T-cell (primary cell): ENCODE measurements around the gene OCSTAMP. TPM values are rescaled to one million over a fixed set of nuclear protein-coding genes. Genes with fewer than 3 reads are reported as not detected.

ENCODE experiments used
- ATAC-seq, 4 experiments: fragments of 200-7000 bp in 3 of 4; fragments of 150-1000 bp in 1 of 4; cut with Tn5 transposase; replicated peaks in 1 of 4; 1 replicate in 3 of 4; 2 replicates in 1 of 4; pipeline ENCODE4 v1.10.0; 2021; ENCODE audit warnings: moderate library complexity in 3 of 4, mild to moderate bottlenecking in 2 of 4, moderate number of reproducible peaks in 1 of 4
- CTCF ChIA-PET, 2 donors: fragments of 300-600 bp; sonication (Branson Sonifier 250); formaldehyde crosslinking; loops; one replicate each; lab custom pipeline; 2022; ENCODE audit warnings: antibody characterized with exemption in 2 of 2; lab: Charles Lee
- POLR2A ChIA-PET, 2 donors: fragments of 300-600 bp; sonication (Branson Sonifier 250); formaldehyde crosslinking; loops; one replicate each; lab custom pipeline; 2022; ENCODE audit warnings: antibody characterized with exemption in 2 of 2; lab: Charles Lee
- DNase-seq, 35 experiments: peaks; one replicate each; pipeline versions ENCODE4 v3.0.0 to v3.0.0-alpha.2; 2013 to 2023
- H3K27ac ChIP-seq: one replicate; pipeline ENCODE4 v1.5.1; 2013; ENCODE audit warnings: low read length
- H3K27me3 ChIP-seq, 2 experiments: replicated peaks in 1 of 2; 1 replicate in 1 of 2; 2 replicates in 1 of 2; pipeline versions ENCODE4 v1.6.1 to v1.7.0; 2013; ENCODE audit warnings: low read length in 1 of 2, mixed read lengths in 1 of 2; ENCODE audit not compliant: control insufficient read depth in 2 of 2, insufficient read depth in 2 of 2; ENCODE audit errors: extremely low read depth in 1 of 2
- H3K36me3 ChIP-seq, 2 donors: 1 replicate in 1 of 2; 2 replicates in 1 of 2; pipeline versions ENCODE4 v1.6.1 to v1.7.0; 2013; ENCODE audit warnings: low read length in 1 of 2; ENCODE audit not compliant: control insufficient read depth in 2 of 2, insufficient read depth in 1 of 2; ENCODE audit errors: extremely low read depth in 1 of 2
- H3K4me1 ChIP-seq, 2 experiments: 1 replicate in 1 of 2; 2 replicates in 1 of 2; pipeline versions ENCODE4 v1.6.1 to v1.7.0; 2013; ENCODE audit warnings: low read length in 2 of 2, mixed read lengths in 1 of 2; ENCODE audit not compliant: insufficient read depth in 2 of 2, control insufficient read depth in 1 of 2; ENCODE audit errors: extremely low read depth in 1 of 2
- H3K4me3 ChIP-seq, 2 donors: 1 replicate in 1 of 2; 2 replicates in 1 of 2; pipeline versions ENCODE4 v1.5.1 to v1.7.0; 2013; ENCODE audit warnings: mild to moderate bottlenecking in 2 of 2, low read length in 1 of 2, moderate library complexity in 1 of 2; ENCODE audit not compliant: control insufficient read depth in 1 of 2; ENCODE audit errors: extremely low read depth in 1 of 2
- H3K9me3 ChIP-seq: 2 replicates; pipeline ENCODE4 v1.7.0; 2013
- H3K27ac Mint-ChIP-seq, 2 donors: one replicate each; pipeline ENCODE4 v1.8.0; 2020 to 2021; ENCODE audit warnings: mild to moderate bottlenecking in 2 of 2, mixed read lengths in 2 of 2
- H3K27me3 Mint-ChIP-seq, 2 donors: one replicate each; pipeline ENCODE4 v1.8.0; 2021 to 2022; ENCODE audit warnings: mixed read lengths in 2 of 2
- H3K36me3 Mint-ChIP-seq: one replicate; pipeline ENCODE4 v1.8.0; 2021; ENCODE audit warnings: mixed read lengths
- H3K4me1 Mint-ChIP-seq, 3 donors: one replicate each; pipeline ENCODE4 v1.8.0; 2020 to 2022; ENCODE audit warnings: mixed read lengths in 3 of 3, mild to moderate bottlenecking in 1 of 3
- H3K4me3 Mint-ChIP-seq, 3 donors: one replicate each; pipeline ENCODE4 v1.8.0; 2020 to 2022; ENCODE audit warnings: mild to moderate bottlenecking in 3 of 3, mixed read lengths in 3 of 3, moderate library complexity in 3 of 3
- H3K9me3 Mint-ChIP-seq, 3 donors: one replicate each; pipeline ENCODE4 v1.8.0; 2020 to 2022; ENCODE audit warnings: mixed read lengths in 3 of 3
- WGBS: methylation state at CpG from one replicate; pipeline ENCODE4 v1.1.5; 2013; ENCODE audit warnings: missing lambda C conversion rate; ENCODE audit not compliant: insufficient coverage; 5-methylcytosine and 5-hydroxymethylcytosine counted together
- total RNA-seq, 35 experiments: library from RNA in 6 of 35; stranded (reverse) in 6 of 35; fragments of 120-200 nt in 1 of 35; gene quantifications; one replicate each; pipeline versions ENCODE4 v1.2.1 to v1.2.4 and lab custom pipeline; 2013 to 2026

The OCSTAMP gene
- total RNA-seq, 5 donors from 2014 or later (not counting 1 experiment from before 2014, with no cell fraction given), result not detected

GRCh38 chr20:46545077-46545826 is 5.2 kb downstream of the OCSTAMP start:
- POLR2A ChIA-PET, result no interaction called here
- peaks cover 5 to 12% of the 10 kb centered on the region in 2 donors for H3K27me3 Mint-ChIP-seq
- H3K4me3 Mint-ChIP-seq, result no peak overlapping the region
- H3K36me3 Mint-ChIP-seq, result no peaks in the 10 kb centered on the region
- H3K9me3 Mint-ChIP-seq, result no peaks in the 10 kb centered on the region
- H3K4me1 ChIP-seq, result peaks cover 4 to 18% of the 10 kb centered on the region in 2 experiments
- H3K27ac ChIP-seq, result no peak overlapping the region
- 61% methylated on average over 9 of the region's 14 CpGs for WGBS
- H3K4me3 ChIP-seq, result no peak overlapping the region
- peaks cover 2 to 12% of the 10 kb centered on the region in 2 experiments for H3K27me3 ChIP-seq
- H3K9me3 ChIP-seq, result no peaks in the 10 kb centered on the region
- CTCF ChIA-PET, result no interaction called here
- DNase-seq (peak in 3 of 35 experiments; percentile 2 to 14 (median 6)), ATAC-seq (peak; percentile 31 to 64 (median 51))
- peaks cover 0 to 8% (median 6%) of the 10 kb centered on the region in 3 donors for H3K4me1 Mint-ChIP-seq
- no peaks in the 10 kb centered on the region for H3K36me3 ChIP-seq
- no peak overlapping the region for H3K27ac Mint-ChIP-seq

- POLR2A ChIA-PET, result interaction anchor here in 1 of 2 donors (0.5 kb wide), 1 partner anchor 38 kb away, joined by 10 read pairs; no protein-coding TSS in a partner anchor
- no peak for ATAC-seq
- no peak overlapping the region for H3K4me3 Mint-ChIP-seq
Observed at GRCh38 chr20:46544576-46544975, 5.9 kb downstream of the OCSTAMP start.

GRCh38 chr20:46543959-46544358 is 6.5 kb downstream of the OCSTAMP start:
- no peak overlapping the region for H3K4me3 ChIP-seq
- H3K27me3 ChIP-seq, result peaks cover 4 to 12% of the 10 kb centered on the region in 2 experiments
- H3K4me1 ChIP-seq, result peaks cover 4 to 18% of the 10 kb centered on the region in 2 experiments
- peaks cover 0 to 8% (median 6%) of the 10 kb centered on the region in 3 donors for H3K4me1 Mint-ChIP-seq
- H3K9me3 ChIP-seq, result no peaks in the 10 kb centered on the region
- no peak overlapping the region for H3K27ac ChIP-seq
- H3K9me3 Mint-ChIP-seq, result no peaks in the 10 kb centered on the region
- H3K36me3 ChIP-seq, result no peaks in the 10 kb centered on the region
- WGBS, result no CpG with 5 or more reads among the region's 1 CpG
- POLR2A ChIA-PET, result no interaction called here
- no peak overlapping the region for H3K4me3 Mint-ChIP-seq
- no peaks in the 10 kb centered on the region for H3K36me3 Mint-ChIP-seq
- CTCF ChIA-PET, result no interaction called here
- H3K27me3 Mint-ChIP-seq, result peaks cover 10 to 16% of the 10 kb centered on the region in 2 donors
- DNase-seq (no peak), ATAC-seq (no peak)
- no peak overlapping the region for H3K27ac Mint-ChIP-seq

More at GRCh38 chr20:46544576-46544975, 5.9 kb downstream of the OCSTAMP start:
- no CpG with 5 or more reads among the region's 3 CpGs for WGBS
- Mint-ChIP-seq H3K9me3 (no peaks in the 10 kb centered on the region), H3K27ac (no peak overlapping the region), H3K4me1 (peaks cover 0 to 8% (median 6%) of the 10 kb centered on the region in 3 donors), H3K27me3 (peaks cover 5 to 12% of the 10 kb centered on the region in 2 donors), H3K36me3 (no peaks in the 10 kb centered on the region)
- DNase-seq, result no peak
- H3K27ac ChIP-seq, result no peak overlapping the region
- CTCF ChIA-PET, result interaction anchor here in 1 of 2 donors (0.5 kb wide), 1 partner anchor 30 kb away, joined by 3 read pairs; no protein-coding TSS in a partner anchor
- peaks cover 2 to 12% of the 10 kb centered on the region in 2 experiments for H3K27me3 ChIP-seq
- H3K9me3 ChIP-seq, result no peaks in the 10 kb centered on the region
- H3K4me3 ChIP-seq, result no peak overlapping the region
- H3K4me1 ChIP-seq, result peaks cover 4 to 18% of the 10 kb centered on the region in 2 experiments
- no peaks in the 10 kb centered on the region for H3K36me3 ChIP-seq

GRCh38 chr20:46543033-46543432 is 7.4 kb downstream of the OCSTAMP start:
- H3K27ac Mint-ChIP-seq, result no peak overlapping the region
- CTCF ChIA-PET, result no interaction called here
- no peak overlapping the region for H3K4me3 ChIP-seq

GRCh38 chr20:46541229-46541935 is 9.1 kb downstream of the OCSTAMP start:
- Histone ChIP-seq H3K27me3 (peaks cover 5 to 23% of the 10 kb centered on the region in 2 experiments), H3K4me3 (no peak overlapping the region), H3K9me3 (no peaks in the 10 kb centered on the region), H3K27ac (no peak overlapping the region), H3K36me3 (no peaks in the 10 kb centered on the region), H3K4me1 (peaks cover 4 to 16% of the 10 kb centered on the region in 2 experiments)
- Mint-ChIP-seq H3K27ac (no peak overlapping the region), H3K4me1 (peaks cover 0 to 8% (median 6%) of the 10 kb centered on the region in 3 donors), H3K27me3 (peaks cover 17 to 29% of the 10 kb centered on the region in 2 donors), H3K9me3 (no peaks in the 10 kb centered on the region), H3K36me3 (no peaks in the 10 kb centered on the region), H3K4me3 (no peak overlapping the region)
- ATAC-seq (no peak), DNase-seq (no peak)
- ChIA-PET POLR2A (no interaction called here), CTCF (no interaction called here)
- 79% methylated on average over 34 of the region's 36 CpGs for WGBS

More at GRCh38 chr20:46543033-46543432, 7.4 kb downstream of the OCSTAMP start:
- Histone ChIP-seq H3K4me1 (peaks cover 4 to 18% of the 10 kb centered on the region in 2 experiments), H3K9me3 (no peaks in the 10 kb centered on the region), H3K36me3 (no peaks in the 10 kb centered on the region), H3K27me3 (peaks cover 5 to 12% of the 10 kb centered on the region in 2 experiments), H3K27ac (no peak overlapping the region)
- H3K4me1 Mint-ChIP-seq, result peaks cover 0 to 8% (median 6%) of the 10 kb centered on the region in 3 donors
- H3K9me3 Mint-ChIP-seq, result no peaks in the 10 kb centered on the region
- H3K36me3 Mint-ChIP-seq, result no peaks in the 10 kb centered on the region
- peaks cover 13 to 24% of the 10 kb centered on the region in 2 donors for H3K27me3 Mint-ChIP-seq
- DNase-seq, result no peak
- POLR2A ChIA-PET, result no interaction called here
- WGBS, result 79% methylated on average over 1 of the region's 4 CpGs
- ATAC-seq, result no peak
- H3K4me3 Mint-ChIP-seq, result no peak overlapping the region

- Mint-ChIP-seq H3K4me1 (no peaks in the 10 kb centered on the region), H3K27ac (no peak overlapping the region), H3K4me3 (no peak overlapping the region), H3K36me3 (no peaks in the 10 kb centered on the region), H3K27me3 (peaks cover 19 to 29% of the 10 kb centered on the region in 2 donors), H3K9me3 (no peaks in the 10 kb centered on the region)
- no peaks in the 10 kb centered on the region for H3K36me3 ChIP-seq
- H3K27ac ChIP-seq, result no peak overlapping the region
- peaks cover 5 to 15% of the 10 kb centered on the region in 2 experiments for H3K27me3 ChIP-seq
- ChIA-PET CTCF (no interaction called here), POLR2A (no interaction called here)
- DNase-seq, result no peak
- H3K4me1 ChIP-seq, result no peaks in the 10 kb centered on the region
- no peak for ATAC-seq
- H3K9me3 ChIP-seq, result no peaks in the 10 kb centered on the region
- H3K4me3 ChIP-seq, result no peak overlapping the region
- WGBS, result 100% methylated on average over 1 of the region's 2 CpGs
Observed at GRCh38 chr20:46539113-46539512, 11.3 kb downstream of the OCSTAMP start.
